Retinal pigment epithelial cell (primary cell): ENCODE measurements around the gene CPED1.

ENCODE experiments used
- DNase-seq: peaks from one replicate; pipeline ENCODE4 v3.0.0-alpha.2; 2010; ENCODE audit warnings: low read depth
- H3K4me3 ChIP-seq: 2 replicates; pipeline ENCODE4 v1.5.1; 2011; ENCODE audit warnings: mild to moderate bottlenecking, low read length, control low read depth, moderate library complexity
- TF ChIP-seq, protein P1 (sequence below): conservative IDR thresholded peaks from 2 replicates; pipeline ENCODE4 v1.5.1; 2011; ENCODE audit warnings: low read depth, low read length, control low read depth, inconsistent platforms

Gene CPED1

DNA sequence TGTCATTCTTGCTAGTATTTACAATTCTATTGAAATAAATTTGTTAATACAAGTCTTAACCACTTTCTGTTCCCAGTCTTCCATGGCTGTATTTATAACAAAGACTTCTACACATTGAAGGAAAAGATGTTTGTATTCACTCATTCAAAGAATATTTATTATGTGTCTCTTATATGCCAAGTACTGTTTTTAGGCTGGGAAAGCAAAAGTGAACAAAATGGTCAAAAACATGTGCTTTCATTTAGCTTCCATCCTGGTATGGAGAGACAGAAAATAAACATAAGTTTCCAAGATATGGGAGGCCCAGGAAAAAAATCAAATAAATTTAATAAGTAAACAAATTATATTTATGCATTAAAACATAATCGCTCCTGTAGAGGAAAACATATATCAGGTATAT is 22.9 kb downstream of the CPED1 start:
- no peak overlapping the region for H3K4me3 ChIP-seq
- TF ChIP-seq, protein P1, sequence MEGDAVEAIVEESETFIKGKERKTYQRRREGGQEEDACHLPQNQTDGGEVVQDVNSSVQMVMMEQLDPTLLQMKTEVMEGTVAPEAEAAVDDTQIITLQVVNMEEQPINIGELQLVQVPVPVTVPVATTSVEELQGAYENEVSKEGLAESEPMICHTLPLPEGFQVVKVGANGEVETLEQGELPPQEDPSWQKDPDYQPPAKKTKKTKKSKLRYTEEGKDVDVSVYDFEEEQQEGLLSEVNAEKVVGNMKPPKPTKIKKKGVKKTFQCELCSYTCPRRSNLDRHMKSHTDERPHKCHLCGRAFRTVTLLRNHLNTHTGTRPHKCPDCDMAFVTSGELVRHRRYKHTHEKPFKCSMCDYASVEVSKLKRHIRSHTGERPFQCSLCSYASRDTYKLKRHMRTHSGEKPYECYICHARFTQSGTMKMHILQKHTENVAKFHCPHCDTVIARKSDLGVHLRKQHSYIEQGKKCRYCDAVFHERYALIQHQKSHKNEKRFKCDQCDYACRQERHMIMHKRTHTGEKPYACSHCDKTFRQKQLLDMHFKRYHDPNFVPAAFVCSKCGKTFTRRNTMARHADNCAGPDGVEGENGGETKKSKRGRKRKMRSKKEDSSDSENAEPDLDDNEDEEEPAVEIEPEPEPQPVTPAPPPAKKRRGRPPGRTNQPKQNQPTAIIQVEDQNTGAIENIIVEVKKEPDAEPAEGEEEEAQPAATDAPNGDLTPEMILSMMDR, result no peak
- no peak for DNase-seq

DNA sequence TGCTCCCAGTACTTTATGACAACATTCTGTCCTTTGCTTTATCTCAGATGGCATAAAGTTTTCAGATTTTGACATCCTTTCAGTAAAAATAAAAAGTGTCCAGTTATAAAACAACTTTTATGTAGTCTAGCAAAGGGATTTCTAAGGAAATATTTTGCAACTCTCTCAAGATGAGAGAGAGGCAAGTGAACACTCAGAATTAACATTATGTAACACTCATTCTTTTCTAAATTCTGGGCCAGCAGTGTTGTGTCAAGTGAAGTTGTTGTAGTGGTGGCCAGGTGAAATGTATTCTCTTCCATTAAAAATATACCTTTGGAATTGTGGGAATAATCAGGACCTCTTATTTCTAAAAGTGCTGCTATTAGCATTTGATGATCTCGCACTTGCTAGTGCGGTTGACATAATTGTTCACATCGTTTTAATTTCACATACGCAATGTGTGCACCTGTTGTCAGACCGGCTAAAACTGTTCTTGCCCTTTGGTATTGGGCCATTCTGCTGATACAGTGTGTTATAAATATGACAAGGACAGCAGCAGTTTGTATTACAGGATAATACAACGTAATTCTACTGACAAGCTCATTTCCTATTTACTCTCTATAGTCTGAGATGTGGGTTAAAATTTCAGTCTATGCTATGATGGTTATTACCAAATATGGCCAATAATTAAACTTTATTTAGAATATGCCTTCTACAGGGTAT is 23.8 kb downstream of the CPED1 start:
- TF ChIP-seq, protein P1, result no peak
- no peak overlapping the region for H3K4me3 ChIP-seq
- DNase-seq, result no peak

DNA sequence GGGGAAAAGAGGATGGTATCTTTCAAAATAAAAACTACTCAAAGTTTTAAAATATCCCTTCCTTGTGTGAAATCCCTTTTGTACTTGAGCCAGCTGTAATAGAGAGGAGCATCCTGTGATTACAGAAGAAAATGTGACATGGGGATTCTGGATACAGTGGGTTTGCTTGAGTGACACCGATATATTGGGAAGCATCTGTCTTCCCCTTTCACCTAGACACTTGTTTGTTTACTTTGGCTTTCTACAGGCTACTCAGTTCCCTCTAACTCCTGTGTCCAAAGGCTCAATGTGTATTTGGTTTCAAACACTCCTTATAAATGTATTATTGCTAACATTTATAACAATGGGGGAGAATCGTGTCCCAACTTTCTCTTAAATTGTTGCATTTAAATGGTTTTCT is 24.4 kb downstream of the CPED1 start:
- DNase-seq, result no peak
- TF ChIP-seq, protein P1, result no peak
- H3K4me3 ChIP-seq, result no peak overlapping the region

DNA sequence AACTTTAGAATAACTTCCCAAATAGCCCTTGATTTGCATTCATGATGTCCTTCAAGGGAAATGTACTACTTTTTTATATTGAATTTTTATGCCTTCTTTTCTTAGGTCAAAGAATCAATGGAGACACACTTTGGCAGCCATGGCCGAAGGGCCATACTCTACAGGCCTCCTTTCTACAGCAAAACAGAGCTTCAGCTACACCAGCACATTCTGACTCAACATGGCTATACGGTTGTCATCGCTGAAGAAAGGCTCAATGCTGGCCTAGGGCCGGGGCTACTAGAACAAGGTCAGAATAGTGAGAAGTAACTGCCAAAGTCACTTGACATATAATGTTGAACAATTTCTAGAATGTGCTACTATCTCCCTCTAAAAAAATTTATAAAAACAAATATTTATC is 27.0 kb downstream of the CPED1 start:
- DNase-seq, result no peak
- no peak overlapping the region for H3K4me3 ChIP-seq
- TF ChIP-seq, protein P1, result no peak

DNA sequence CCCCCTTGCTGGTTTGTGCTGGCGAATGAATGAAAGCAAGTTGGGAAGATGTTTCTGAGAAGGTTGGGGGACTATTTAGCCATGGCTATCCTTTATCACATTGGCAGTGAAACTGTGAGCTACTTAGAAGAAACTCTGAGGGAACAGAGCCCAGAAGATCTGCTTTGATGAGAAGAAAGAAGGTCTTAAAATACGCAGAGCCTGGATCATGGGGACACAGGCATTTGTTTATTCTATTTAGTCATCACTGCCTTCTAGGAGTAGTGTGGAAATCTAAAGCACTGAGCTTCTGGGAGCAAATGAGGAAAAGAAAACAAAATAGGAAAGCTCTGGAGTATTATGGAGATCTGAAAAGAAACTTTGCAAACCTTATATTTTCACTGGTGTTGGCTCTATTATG is 28.5 kb downstream of the CPED1 start:
- no peak overlapping the region for H3K4me3 ChIP-seq
- TF ChIP-seq, protein P1, result no peak
- DNase-seq, result no peak

DNA sequence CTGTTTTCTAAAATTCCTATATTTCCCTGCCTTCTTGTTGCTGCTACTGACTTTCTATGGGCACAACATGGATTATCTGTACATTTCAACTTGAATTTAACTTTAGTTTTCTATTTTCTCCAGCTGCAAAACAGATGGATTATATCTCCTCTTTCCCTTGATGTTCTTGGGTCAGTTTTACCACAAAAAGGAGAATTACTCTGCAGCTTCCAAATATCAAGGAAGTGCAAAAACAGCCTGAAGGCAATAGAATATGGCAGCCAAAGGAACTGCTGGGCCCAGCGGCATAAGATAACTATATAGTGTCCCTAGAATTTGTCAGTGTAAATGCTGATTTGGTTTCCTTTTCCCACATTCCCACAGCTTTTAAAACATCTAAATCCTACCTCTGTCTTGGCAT is 29.1 kb downstream of the CPED1 start:
- no peak overlapping the region for H3K4me3 ChIP-seq
- no peak for DNase-seq
- TF ChIP-seq, protein P1, result no peak

DNA sequence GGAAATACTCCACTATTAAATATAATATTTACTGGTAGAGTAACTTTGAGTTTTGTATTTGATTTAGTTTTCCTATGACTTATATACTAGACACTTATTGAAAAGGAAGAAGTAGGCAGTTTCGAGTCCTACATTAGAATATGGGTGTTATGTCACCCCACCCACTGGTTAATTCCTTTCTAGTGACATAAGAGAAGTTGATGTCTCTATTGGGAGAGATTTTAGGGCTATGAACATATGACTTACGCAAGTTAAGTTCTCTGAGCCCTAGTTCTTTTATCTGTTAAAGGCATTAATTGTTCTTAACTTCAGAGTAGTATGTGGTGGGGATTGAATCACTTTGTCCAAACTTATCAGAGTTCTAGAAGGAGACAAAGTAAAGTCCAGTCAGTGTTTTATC is 30.5 kb downstream of the CPED1 start:
- H3K4me3 ChIP-seq, result no peak overlapping the region
- DNase-seq, result no peak
- TF ChIP-seq, protein P1, result no peak
